ENCODE results near the gene TEX9. TPM values are rescaled to one million over a fixed set of nuclear protein-coding genes. Genes with fewer than 3 reads are reported as not detected.
"Not testable (repeated sequence)": the region's sequence is repeated elsewhere in the genome, so short reads cannot be mapped to it uniquely, and the experiment has no call there.

TEX9 gene
- 1.0 and 2.6 TPM in 2 replicates for total RNA-seq

DNA sequence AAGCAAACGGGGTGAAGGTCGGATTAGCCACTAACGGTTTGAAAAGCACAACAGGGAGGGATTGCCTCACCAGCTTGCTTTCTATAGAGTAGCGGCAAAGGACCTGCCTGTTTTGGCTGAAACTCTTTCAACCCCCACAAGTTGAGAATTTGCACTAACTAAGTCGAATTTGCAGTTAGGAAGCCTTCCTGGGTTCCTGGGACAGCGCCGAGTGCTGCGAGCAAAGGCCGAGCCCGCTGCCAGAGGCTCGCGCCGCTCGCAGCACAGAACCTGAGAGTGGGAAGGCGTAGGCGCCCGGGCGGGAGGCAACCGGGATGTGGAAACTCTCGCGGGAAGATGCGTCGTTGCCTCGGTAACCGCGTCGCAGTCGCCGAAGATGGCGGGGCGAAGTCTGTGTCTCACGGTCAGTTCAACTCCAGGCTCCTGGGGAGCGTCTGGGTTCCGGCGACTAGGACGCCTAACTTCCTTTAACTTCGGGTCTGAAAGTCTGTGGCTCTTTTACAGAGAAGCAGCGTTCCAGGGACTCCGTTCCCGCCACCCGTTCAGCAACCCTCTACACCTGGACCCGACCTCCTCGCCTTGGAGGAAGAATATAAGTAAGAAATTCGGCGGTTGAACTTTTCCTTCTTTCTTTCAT, at the start of gene TEX9:
TEX9 (plus strand) TSS at position 352 of the 637 bp plus-strand sequence; CDS start at position 377, 25 bp downstream.
- no peak for DNase-seq (ENCODE audit: extremely low read depth, low read depth, low spot score)

DNA sequence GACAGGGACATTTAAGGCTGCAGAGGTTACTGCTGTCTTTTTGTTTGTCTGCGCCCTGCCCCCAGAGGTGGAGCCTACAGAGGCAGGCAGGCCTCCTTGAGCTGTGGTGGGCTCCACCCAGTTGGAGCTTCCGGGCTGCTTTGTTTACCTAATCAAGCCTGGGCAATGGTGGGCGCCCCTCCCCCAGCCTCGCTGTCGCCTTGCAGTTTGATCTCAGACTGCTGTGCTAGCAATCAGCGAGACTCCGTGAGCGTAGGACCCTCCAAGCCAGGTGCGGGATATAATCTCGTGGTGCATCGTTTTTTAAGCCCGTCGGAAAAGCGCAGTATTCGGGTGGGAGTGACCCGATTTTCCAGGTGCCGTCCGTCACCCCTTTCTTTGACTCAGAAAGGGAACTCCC, 48.7 kb upstream of the TEX9 start:
- DNase-seq (ENCODE audit: extremely low read depth, low read depth, low spot score) = not testable (repeated sequence)

DNA sequence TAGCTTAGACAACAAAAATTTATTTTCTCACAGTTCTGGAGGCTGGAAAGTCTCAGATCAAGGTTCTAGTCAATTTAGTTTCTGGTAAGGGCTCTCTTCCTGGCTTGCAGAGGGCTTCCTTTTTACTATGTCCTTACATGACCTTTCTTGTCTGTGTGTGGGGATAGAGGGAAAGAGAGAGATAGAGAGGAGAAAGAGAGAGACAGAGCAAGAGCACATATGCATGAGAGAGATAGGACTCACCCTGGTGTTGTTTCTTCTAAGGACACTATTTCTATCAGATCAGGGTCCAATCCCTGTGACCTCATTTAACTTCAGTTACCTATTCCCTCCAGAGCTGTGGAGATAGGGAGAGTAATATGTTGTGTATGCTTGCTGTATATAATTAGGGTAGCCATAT, 44.9 kb upstream of the TEX9 start:
- no peak for DNase-seq (ENCODE audit: extremely low read depth, low read depth, low spot score)

DNA sequence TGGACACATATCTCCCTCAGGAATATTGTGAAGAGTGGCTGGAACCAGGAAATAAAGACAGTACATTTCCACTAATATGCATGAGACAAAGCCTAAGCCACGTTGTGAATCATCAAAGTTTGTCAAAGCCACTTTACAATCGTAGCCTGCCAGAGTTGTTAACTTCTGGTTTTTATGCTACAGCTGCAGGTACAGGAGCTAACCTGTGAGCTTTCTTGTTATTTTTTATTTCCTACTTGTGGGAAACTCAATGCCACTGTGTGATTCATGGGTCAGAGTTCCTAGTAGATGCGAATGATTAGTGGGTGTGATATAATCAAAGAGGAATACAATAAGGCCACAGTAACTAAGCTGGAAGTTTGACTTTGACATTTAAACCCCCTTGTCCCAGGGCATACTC, 44.4 kb upstream of the TEX9 start:
- no peak for DNase-seq (ENCODE audit: extremely low read depth, low read depth, low spot score)

DNA sequence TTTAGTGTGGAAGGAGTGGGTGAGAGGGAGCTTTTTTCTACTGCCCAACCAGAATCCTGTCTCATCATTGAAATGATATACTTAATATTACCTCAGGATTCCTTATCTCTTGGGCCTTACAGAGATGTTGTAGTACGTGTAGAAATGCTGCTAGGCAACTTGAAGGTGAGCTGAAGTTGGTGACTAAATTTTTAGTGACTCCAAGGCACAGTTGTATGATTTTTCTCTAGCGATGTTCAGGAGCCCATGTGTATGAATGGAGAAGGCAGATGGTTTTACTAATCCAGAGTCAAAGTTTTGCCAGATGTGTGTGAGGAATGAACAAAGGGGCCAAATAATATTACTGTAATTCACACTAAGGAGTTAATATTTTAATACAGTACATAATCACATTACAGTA, 42.8 kb upstream of the TEX9 start:
- no peak for DNase-seq (ENCODE audit: extremely low read depth, low read depth, low spot score)

- DNase-seq (ENCODE audit: extremely low read depth, low read depth, low spot score) = no peak
Observed at GRCh38 chr15:56323435-56323834, 41.8 kb upstream of the TEX9 start.

DNA sequence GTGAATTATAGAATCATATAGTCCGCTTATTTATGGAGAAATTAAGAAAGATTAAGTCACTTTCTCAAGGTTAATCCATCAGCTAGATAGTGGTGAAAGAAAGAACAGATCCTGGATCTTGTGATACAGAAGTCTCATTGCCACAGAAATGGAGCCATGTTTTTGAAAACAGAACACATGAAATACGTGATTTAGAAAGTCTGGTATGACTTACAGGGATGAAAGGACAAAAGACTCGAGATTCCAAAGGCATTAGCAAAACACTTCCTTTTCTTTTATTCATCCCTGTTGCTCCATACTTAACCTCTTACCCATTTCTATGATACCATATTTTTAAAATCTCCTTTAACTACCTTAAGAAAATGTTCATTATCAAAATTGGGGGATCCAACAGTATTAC, 40.0 kb upstream of the TEX9 start:
- DNase-seq (ENCODE audit: extremely low read depth, low read depth, low spot score) = no peak

DNA sequence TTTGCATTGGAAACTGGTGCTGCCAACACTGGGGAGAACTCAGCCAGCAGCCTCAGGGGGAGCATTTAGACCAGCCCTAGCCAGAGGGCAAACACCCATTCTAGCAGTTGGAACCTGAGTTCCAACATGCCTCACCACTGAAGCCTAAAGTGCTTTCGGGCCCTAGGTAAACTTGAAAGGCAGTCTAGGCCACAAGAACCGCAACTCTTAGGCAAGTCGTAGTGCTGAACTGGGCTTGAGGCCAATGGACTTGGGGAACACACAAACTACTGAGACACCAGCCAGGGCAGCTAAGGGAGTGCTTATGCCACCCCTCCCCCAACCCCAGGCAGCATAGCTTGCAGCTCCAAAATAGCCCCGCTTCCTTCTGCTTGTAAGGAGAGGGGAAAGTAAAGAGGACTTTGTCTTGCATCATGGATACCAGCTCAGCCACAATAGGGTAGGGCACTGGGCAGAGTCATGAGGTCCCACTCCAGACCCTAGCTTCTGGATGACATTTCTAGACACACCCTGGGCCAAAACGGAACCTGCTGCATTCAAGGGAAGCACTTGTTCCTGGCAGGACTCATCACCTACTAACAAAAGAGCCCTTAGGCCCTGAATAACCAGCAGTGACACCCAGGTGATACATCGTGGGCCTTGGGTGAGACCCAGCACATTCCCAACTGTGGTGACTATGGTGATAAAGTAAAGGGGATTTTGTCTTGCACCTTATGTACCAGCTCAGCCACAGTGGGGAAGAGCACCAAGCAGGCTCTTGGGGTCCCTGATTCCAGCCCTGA, 37.3 kb upstream of the TEX9 start:
- DNase-seq (ENCODE audit: extremely low read depth, low read depth, low spot score) = no peak

GRCh38 chr15:56337084-56337725, 28.0 kb upstream of the TEX9 start:
- no peak for DNase-seq (ENCODE audit: extremely low read depth, low read depth, low spot score)

DNA sequence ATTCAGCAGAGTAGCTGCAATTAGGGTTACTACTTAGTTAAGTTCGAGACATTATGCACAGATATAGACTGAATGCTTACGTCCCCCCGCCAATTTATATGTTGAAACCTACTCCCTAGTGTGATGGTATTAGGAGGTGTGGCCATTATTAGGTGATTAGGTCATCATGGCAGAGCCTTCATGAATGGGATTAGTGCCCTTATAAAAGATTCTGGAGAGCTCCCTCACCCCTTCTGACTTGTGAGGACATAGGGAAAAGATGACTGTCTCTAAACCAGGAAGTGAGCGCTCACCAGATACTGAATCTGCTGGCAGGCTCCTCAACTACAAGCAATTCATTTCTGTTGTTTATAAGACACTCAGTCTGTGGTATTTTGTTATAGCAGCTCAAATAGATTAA, 25.6 kb upstream of the TEX9 start:
- no peak for DNase-seq (ENCODE audit: extremely low read depth, low read depth, low spot score)

DNA sequence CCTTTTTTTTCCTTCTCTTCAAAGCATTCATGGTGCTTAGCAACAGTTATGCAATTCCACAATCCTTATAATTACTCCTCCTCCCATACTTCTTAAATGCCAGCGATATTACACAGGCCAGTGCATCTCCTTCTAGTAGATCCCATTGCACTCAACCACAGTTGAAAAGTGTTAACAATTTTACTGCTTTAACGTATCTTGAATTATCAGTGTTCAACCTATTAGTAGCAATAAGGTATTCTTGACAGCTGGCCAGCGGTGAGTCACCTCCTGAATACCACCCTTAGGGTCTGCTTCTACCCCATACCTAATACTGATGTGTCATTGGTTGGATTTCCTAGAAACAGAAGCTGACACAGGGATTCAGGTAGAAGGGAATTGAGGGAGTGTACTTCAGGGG, 24.0 kb upstream of the TEX9 start:
- DNase-seq (ENCODE audit: extremely low read depth, low read depth, low spot score) = no peak

DNA sequence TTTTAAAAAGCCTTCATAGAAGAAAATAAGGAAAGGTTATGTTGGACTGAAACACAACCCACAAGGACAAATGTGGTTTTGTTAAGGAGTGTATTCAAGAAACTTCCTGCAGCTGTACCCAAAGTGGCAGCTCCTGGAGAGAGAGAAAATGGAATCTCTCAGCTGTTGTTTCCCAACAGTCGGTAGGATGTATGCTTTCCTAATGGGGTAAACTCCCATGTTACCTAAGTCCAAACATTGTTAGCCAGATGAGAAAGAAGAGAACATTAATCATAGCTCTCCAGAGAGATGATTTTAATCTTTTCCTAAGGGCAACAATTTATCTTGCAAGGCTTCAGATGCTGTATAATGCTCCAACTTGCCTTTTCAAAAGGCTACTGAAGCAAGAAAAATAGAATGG, 22.6 kb upstream of the TEX9 start:
- DNase-seq (ENCODE audit: extremely low read depth, low read depth, low spot score) = no peak

GRCh38 chr15:56343879-56344278, 21.3 kb upstream of the TEX9 start:
- no peak for DNase-seq (ENCODE audit: extremely low read depth, low read depth, low spot score)

GRCh38 chr15:56344336-56344735, 20.9 kb upstream of the TEX9 start:
- DNase-seq (ENCODE audit: extremely low read depth, low read depth, low spot score) = no peak

GRCh38 chr15:56346414-56346813, 18.8 kb upstream of the TEX9 start:
- DNase-seq (ENCODE audit: extremely low read depth, low read depth, low spot score) = no peak

DNA sequence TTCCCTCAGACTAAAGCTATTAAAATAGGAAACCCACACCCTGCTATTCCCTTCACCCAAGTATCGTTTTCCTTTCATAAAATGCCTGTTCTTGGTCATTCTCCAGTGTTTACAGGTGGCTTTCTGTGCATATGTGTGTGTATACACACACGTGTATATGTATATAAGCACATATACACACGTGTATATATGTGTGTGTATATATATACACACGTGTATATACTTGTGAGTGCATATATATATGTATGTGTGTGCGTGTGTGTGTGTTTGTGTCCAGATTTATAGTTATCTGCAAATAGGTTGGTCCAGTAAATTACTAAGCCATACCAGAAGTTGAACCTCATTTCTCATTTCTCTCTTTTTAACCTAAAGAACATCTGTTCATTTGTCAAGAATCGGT, 15.7 kb upstream of the TEX9 start:
- DNase-seq (ENCODE audit: extremely low read depth, low read depth, low spot score) = no peak

GRCh38 chr15:56351353-56351752, 13.9 kb upstream of the TEX9 start:
- DNase-seq (ENCODE audit: extremely low read depth, low read depth, low spot score) = no peak

- DNase-seq (ENCODE audit: extremely low read depth, low read depth, low spot score) = no peak
Observed at GRCh38 chr15:56351957-56352506, 13.2 kb upstream of the TEX9 start.

DNA sequence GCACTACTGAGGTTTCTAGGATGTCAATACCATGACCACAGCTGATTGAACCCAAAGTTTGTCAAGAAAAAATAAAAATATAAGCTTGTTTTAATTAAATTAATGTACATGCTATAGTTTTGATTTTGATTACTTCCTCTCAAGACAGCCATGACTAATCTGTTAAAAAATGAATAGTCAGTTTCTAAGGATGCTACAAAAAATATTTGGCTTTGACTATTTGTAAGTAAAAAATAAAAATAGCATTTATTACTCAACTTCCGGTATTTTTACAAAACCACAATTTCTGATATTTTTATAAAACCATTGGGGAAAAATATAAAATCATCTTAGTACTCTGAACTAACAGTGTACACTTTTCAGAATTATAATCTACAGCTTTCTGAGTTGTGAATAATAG, 12.1 kb upstream of the TEX9 start:
- DNase-seq (ENCODE audit: extremely low read depth, low read depth, low spot score) = no peak

GRCh38 chr15:56353740-56354139, 11.5 kb upstream of the TEX9 start:
- DNase-seq (ENCODE audit: extremely low read depth, low read depth, low spot score) = no peak

DNA sequence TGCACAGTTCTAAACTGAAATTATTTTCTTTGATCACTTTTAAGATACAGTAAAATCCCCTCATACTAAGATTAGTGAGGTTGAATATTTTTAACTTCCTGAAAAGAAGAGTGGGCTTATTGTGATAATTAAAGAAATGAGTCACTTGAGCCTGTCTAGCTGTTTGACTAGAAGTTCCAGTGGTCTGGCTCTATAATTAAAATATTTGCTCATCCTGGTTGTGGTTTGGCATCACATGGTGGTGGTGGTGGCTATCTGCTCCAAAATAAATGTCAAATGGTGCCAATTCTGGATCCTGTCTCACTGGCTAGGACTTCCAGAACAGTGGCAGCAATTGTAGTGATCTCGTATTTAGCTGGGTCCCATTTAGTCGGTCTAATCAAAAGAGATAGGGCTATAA, 8.6 kb upstream of the TEX9 start:
- DNase-seq (ENCODE audit: extremely low read depth, low read depth, low spot score) = no peak

DNA sequence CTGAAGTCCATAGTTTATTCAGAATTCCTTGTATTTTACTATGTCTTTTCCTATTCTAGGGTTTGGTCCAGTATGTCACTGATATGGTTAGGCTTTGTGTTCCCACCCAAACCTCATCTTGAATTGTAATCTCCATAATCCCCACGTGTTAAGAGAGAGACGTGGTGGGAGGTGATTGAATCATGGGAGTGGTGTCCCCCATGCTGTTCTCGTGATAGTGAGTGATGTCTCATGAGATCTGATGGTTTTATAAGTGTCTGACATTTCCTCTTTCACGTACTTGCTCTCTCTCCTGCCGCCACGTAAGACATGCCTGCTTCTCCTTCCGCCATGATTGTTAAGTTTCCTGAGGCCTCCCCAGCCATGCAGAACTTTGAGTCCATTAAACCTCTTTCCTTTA, 6.6 kb upstream of the TEX9 start:
- DNase-seq (ENCODE audit: extremely low read depth, low read depth, low spot score) = no peak
